Mesodermal cell (in vitro differentiated cells): Measurements from ENCODE around the gene CDNF.
"Not testable (repeated sequence)": the region's sequence is repeated elsewhere in the genome, so short reads cannot be mapped to it uniquely, and the experiment has no call there.

ENCODE experiments used
- H3K27ac ChIP-seq: 2 replicates; pipeline ENCODE4 v1.7.0; 2013; ENCODE audit warnings: mild to moderate bottlenecking, low read depth, low read length, moderate library complexity; ENCODE audit not compliant: severe bottlenecking
- H3K36me3 ChIP-seq: 2 replicates; pipeline ENCODE4 v1.7.1; 2013; ENCODE audit warnings: mild to moderate bottlenecking, low read length, moderate library complexity; ENCODE audit not compliant: control insufficient read depth, insufficient read depth
- H3K4me1 ChIP-seq: one replicate; pipeline ENCODE4 v1.7.1; 2013; ENCODE audit warnings: mild to moderate bottlenecking, low read length; ENCODE audit not compliant: insufficient read depth, control insufficient read depth, poor library complexity, severe bottlenecking
- H3K4me3 ChIP-seq: 2 replicates; pipeline ENCODE4 v1.7.0; 2013; ENCODE audit warnings: low read length, control low read depth, mild to moderate bottlenecking; ENCODE audit not compliant: insufficient read depth, poor library complexity, severe bottlenecking; ENCODE audit errors: extremely low read depth
- H3K9me3 ChIP-seq: 2 replicates; pipeline ENCODE4 v1.7.1; 2013; ENCODE audit warnings: mild to moderate bottlenecking, low read length, moderate library complexity; ENCODE audit not compliant: control insufficient read depth
- WGBS, 2 experiments: methylation state at CpG; one replicate each; pipeline ENCODE4 v1.1.5; 2013; ENCODE audit warnings: missing lambda C conversion rate in 2 of 2; ENCODE audit not compliant: insufficient coverage in 2 of 2; 5-methylcytosine and 5-hydroxymethylcytosine counted together

CDNF gene

DNA sequence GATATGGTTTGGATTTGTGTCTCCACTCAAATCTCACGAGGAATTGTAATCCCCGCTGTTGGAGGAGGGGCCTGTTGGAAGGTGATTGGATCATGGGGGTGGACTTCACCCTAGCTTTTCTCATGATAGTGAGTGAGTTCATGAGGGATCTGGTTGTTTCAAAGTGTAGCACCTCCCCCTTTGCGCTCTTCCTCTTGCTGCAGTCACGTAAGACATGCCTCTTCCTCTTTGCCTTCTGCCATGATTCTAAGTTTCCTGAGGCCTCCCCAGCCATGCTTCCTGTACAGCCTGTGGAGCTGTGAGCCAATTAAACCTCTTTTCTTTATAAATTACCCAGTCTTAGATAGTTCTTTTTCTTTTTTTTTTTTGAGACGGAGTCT, 17.1 kb downstream of the CDNF start:
- H3K4me1 ChIP-seq: peaks cover 10% of the 10 kb centered on the region
- WGBS, 2 experiments: 96 to 97% methylated on average over 4 to 5 of the region's 5 CpGs
- H3K27ac ChIP-seq: no peak overlapping the region
- no peak overlapping the region for H3K4me3 ChIP-seq
- H3K9me3 ChIP-seq: no peaks in the 10 kb centered on the region
- H3K36me3 ChIP-seq: no peaks in the 10 kb centered on the region

DNA sequence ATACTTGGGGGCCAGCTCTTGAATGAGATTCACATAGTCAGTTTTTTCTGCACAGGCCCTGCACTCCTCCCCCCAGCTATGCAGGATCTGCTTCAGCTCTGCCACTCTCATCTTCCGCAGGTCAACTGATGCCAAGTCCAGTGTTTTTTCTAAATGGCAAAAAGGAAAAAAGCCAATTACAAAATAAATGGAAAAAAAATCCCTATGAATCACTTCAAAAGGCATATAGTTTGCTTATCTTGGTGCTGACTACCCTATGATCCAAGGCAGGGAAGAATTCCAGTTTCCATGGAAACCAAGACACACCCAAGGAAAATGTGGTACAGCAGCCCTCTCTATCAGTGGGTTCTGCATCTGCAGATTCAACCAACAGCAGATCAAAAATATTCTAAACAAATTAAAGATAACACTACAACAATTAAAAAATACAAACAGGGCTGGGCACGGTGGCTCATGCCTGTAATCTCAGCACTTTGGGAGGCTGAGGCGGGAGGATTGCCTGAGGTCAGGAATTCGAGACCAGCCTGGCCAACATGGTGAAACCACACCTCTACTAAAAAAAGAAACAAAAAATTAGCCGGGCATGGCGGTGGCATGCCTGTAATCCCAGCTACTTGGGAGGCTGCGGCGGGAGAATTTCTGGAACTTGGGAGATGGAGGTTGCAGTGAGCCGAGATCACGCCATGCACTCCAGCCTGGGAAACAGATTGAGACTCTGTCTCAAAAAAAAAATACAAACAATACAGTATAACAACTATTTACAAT, 17.6 kb downstream of the CDNF start:
- Histone ChIP-seq H3K9me3 (no peaks in the 10 kb centered on the region), H3K4me1 (peaks cover 10% of the 10 kb centered on the region), H3K27ac (no peak overlapping the region), H3K4me3 (no peak overlapping the region), H3K36me3 (no peaks in the 10 kb centered on the region)
- 63 to 93% methylated on average over 1 to 3 of the region's 10 CpGs for WGBS, 2 experiments

DNA sequence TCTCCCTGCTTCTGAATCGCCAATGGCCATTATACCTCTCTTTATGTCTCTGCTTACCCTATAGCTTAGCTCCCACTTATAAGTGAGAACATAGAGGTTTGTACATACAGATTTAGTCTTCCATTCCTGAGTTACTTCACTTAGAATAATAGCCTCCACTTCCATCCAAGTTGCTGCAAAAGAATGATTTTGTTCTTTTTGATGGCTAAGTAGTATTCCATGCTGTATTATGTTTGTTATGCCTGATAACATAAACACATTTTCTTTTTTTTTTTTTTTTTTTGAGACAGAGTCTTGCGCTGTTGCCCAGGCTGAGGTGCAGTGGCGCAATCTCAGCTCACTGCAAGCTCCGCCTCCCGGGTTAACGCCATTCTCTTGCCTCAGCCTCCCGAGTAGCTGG, 21.1 kb downstream of the CDNF start:
- H3K27ac ChIP-seq, H3K4me1 ChIP-seq, H3K9me3 ChIP-seq, H3K4me3 ChIP-seq, H3K36me3 ChIP-seq: not testable (repeated sequence)
- WGBS, 2 experiments: 100% methylated on average over 3 of the region's 7 CpGs; no CpG with 5 or more reads in 1 of the 2 experiments

DNA sequence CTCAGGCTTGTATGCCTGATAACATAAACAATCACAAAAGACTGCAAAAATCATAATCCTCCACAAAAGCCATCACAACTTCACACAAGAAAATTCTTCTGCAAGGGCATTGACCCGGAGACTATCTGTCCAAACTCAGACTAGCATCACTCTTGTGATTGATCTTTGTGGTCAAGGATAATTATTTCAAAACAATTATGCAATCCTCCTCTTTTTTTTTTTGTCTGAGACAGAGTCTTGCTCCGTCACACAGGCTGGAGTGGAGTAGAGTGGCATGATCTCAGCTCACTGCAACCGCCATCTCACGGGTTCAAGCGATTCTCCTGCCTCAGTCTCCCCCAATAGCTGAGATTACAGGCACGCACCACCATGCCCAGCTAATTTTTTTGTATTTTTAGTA, 22.2 kb downstream of the CDNF start:
- Histone ChIP-seq H3K9me3 (no peaks in the 10 kb centered on the region), H3K27ac (no peak overlapping the region), H3K4me1 (peaks cover 8% of the 10 kb centered on the region), H3K36me3 (no peaks in the 10 kb centered on the region), H3K4me3 (no peak overlapping the region)
- WGBS, 2 experiments: 94 to 100% methylated on average over 1 to 6 of the region's 6 CpGs

DNA sequence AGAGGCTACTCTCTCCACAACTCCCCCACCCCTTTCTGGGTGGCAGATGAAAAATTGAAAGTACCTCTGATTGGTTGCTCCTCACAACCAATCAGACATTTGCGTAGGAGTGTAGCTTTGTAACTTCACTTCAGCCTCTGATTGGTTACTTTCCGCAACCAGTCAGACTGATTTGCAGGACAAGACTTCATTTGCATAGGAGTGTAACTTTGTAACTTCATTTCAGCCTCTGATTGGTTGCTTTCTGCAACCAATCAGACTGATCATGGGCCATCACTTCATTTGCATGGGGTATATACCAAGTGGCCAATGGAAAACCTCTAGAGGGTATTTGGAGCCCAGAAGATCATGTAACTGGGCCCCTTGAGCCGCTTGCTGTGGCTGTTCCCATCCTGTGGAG, 25.6 kb downstream of the CDNF start:
- no peaks in the 10 kb centered on the region for H3K36me3 ChIP-seq
- WGBS, 2 experiments: 89 to 100% methylated on average over 2 to 3 of the region's 3 CpGs

DNA sequence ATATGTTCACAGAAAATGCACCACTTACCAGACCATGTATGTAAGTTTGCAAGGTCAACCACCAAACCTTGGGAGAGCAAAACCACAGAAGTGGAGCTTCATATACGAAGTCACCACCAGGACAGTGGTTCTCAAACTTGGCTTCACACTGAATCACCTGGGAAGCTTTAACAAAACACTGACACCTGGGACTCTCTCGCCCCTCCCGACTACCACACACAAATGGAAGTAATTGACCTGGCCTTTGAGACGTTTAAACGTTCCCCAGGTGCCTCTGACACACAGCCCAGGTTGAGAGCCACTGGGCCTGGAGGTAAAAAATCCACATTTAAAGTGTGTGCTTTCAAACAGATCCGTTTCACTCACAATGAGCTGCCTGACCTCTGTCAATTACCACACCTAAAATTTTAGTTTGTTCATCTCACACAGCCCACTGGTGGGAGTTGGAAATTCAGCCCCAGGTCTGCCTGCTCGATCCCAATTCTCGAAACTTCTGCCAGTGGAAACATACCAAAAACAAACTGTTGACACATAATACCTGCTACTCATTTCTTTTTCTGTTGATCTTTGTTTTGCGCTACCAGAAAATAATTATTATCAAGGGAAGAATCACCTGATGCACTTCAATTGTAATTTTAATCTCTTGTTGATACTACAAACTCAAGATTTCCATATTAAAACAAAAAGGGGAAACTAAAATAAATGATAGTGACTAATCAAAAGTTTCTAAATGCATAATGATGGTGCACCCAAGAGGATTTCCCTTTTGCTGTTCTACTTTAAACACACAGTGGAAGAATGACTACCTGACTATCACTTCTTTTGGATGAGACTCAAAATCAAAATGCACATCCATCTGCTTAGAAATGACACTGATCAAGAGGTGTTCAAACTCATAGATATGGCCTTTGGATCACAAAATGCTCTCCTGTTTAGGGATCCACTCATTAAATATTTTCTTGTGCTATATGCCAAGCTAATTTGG, 26.6 kb downstream of the CDNF start:
- WGBS, 2 experiments: 83 to 85% methylated on average over 8 of the region's 9 CpGs

More for the DNA sequence above, 25.6 kb downstream of the CDNF start:
- H3K4me1 ChIP-seq: no peaks in the 10 kb centered on the region
- no peak overlapping the region for H3K27ac ChIP-seq
- no peak overlapping the region for H3K4me3 ChIP-seq
- no peaks in the 10 kb centered on the region for H3K9me3 ChIP-seq

DNA sequence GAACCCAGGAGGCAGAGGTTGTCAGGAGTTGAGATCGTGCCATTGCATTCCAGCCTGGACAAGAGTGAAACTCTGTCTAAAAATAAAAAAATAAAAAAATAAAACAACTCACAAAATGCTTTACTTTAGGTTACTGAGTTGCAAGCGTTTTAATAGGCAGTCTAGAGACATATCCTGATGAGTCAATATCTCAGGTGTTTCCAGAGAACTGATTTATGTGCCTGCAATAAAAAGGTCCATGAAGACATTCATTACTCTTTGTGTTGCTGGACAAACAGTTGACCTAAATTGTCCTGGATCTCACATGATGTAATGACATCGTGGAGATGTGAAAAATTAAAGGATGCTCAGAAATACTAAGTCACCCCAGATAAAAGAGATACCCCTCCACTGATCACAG, 31.5 kb downstream of the CDNF start:
- Histone ChIP-seq H3K27ac (no peak overlapping the region), H3K4me3 (no peak overlapping the region), H3K9me3 (peaks cover 5% of the 10 kb centered on the region), H3K36me3 (no peaks in the 10 kb centered on the region), H3K4me1 (no peaks in the 10 kb centered on the region)
- WGBS, 2 experiments: 63 to 100% methylated on average over 1 of the region's 3 CpGs

More for the DNA sequence above, 26.6 kb downstream of the CDNF start:
- Histone ChIP-seq H3K4me3 (no peak overlapping the region), H3K9me3 (no peaks in the 10 kb centered on the region), H3K36me3 (no peaks in the 10 kb centered on the region), H3K4me1 (no peaks in the 10 kb centered on the region), H3K27ac (no peak overlapping the region)

DNA sequence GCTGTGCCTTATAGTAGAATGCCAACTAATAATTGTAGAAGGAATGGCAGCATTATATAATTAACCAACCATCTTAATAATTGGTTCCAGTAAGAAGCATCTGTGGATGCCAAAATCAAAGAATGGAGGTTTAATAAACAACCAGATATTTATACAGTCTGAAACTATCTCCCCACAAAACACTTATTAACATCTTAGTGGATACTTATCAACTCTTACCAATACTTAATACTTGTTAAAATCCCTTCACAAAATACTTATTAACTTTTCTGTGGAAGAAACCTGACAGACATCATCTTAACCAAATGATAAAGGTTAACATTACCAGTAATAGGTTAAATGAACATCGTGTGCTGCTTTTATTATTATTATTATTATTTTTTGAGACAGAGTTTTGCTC, 34.0 kb downstream of the CDNF start:
- no CpG with 5 or more reads among the region's 1 CpG for WGBS, 2 experiments
- Histone ChIP-seq H3K36me3 (no peaks in the 10 kb centered on the region), H3K4me3 (no peak overlapping the region), H3K4me1 (no peaks in the 10 kb centered on the region), H3K9me3 (peaks cover 5% of the 10 kb centered on the region), H3K27ac (no peak overlapping the region)

DNA sequence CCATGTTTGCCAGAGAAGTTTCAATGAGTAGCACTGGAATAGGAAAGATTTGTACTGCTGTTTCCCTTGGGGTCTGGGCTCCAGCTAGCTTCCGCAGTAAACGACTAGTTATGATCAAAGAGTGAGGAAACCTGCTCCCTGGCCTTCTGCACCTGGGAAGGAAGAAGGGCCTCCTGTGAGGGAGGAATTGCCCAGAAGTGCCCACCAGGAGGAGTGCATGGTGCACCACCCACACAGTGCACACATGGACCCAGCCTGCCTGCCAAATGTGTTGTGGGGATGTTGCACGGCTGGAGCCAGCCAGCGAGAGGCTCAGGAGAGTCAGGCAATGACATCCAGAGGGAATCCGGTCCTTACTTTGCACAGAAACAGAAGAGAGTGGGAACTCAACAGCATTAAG, 36.1 kb downstream of the CDNF start:
- H3K4me1 ChIP-seq: no peaks in the 10 kb centered on the region
- peaks cover 5% of the 10 kb centered on the region for H3K9me3 ChIP-seq
- WGBS, 2 experiments: 83 to 90% methylated on average over 5 of the region's 5 CpGs
- no peaks in the 10 kb centered on the region for H3K36me3 ChIP-seq
- H3K27ac ChIP-seq: no peak overlapping the region
- H3K4me3 ChIP-seq: no peak overlapping the region

DNA sequence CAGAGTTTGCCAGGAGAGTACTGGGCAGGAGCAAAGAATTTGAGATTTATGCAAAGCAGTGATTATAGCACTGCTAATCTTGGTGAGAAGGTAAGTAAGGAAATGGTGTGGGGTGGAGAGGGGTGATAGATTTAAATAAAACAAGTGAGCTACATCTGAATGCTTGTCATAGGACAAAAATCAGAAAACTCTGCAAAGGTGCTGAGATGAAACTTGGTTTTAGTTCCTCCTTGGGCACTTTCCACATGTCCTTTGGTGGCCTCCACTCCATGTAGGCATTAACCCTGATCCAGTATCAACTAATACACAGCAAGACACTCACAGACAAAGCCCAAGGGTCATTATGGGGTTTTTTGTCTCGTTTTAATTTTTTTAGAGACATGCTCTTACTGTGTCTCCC, 37.4 kb downstream of the CDNF start:
- H3K36me3 ChIP-seq: no peaks in the 10 kb centered on the region
- H3K9me3 ChIP-seq: peaks cover 5% of the 10 kb centered on the region
- no peak overlapping the region for H3K27ac ChIP-seq
- no peaks in the 10 kb centered on the region for H3K4me1 ChIP-seq
- 50% methylated on average over 1 of the region's 1 CpG; no CpG with 5 or more reads in 1 of the 2 experiments for WGBS, 2 experiments
- no peak overlapping the region for H3K4me3 ChIP-seq
